Transverse colon (tissue), 4 donors: Measurements from ENCODE around the gene RHOT2. TPM values are rescaled to one million over a fixed set of nuclear protein-coding genes. Genes with fewer than 3 reads are reported as not detected.

Source experiments
- DNase-seq: peaks from one replicate; pipeline ENCODE4 v3.0.0-alpha.2; 2019
- H3K27ac ChIP-seq, 4 donors: fragments of 200-600 bp; sonication (generic); 2 replicates each; pipeline ENCODE4 v1.5.1; 2016 to 2018; ENCODE audit warnings: inconsistent platforms in 4 of 4
- H3K27me3 ChIP-seq: fragments of 200-600 bp; sonication (generic); 2 replicates; pipeline ENCODE4 v1.5.1; 2017; ENCODE audit warnings: inconsistent platforms
- H3K36me3 ChIP-seq, 4 donors: fragments of 200-600 bp; sonication (generic); 2 replicates each; pipeline ENCODE4 v1.5.1; 2017 to 2019; ENCODE audit warnings: inconsistent platforms in 4 of 4
- H3K4me1 ChIP-seq, 4 donors: fragments of 200-600 bp; sonication (generic); 2 replicates each; pipeline ENCODE4 v1.5.1; 2017 to 2020; ENCODE audit warnings: inconsistent platforms in 4 of 4
- H3K4me3 ChIP-seq, 4 donors: fragments of 200-600 bp; sonication (generic); 1 replicate in 1 of 4; 2 replicates in 3 of 4; pipeline versions ENCODE4 v1.5.1 to v1.6.1; 2017 to 2019; ENCODE audit warnings: inconsistent platforms in 4 of 4
- H3K9me3 ChIP-seq, 2 donors: fragments of 200-600 bp; sonication (generic); 2 replicates each; pipeline ENCODE4 v1.5.1; 2017 to 2019; ENCODE audit warnings: inconsistent platforms in 2 of 2
- CTCF ChIP-seq, 5 experiments: fragments of 200-600 bp in 3 of 5; fragments of 450-650 bp in 2 of 5; sonication (generic) in 3 of 5; IDR thresholded peaks; 1 replicate in 2 of 5; 2 replicates in 3 of 5; pipeline ENCODE4 v1.5.1; 2016 to 2017; ENCODE audit warnings: antibody characterized with exemption in 5 of 5, inconsistent platforms in 3 of 5, mild to moderate bottlenecking in 2 of 5, moderate library complexity in 1 of 5
- EP300 ChIP-seq: sonication (generic); formaldehyde crosslinking; IDR thresholded peaks from one replicate; pipeline ENCODE4 v1.6.1; 2017; ENCODE audit warnings: antibody characterized with exemption, low read depth
- POLR2A ChIP-seq: fragments of 450-650 bp; IDR thresholded peaks from one replicate; pipeline ENCODE4 v1.6.1; 2016; ENCODE audit warnings: antibody characterized with exemption, mild to moderate bottlenecking, moderate library complexity
- POLR2AphosphoS5 ChIP-seq, 3 donors: sonication (generic); formaldehyde crosslinking; IDR thresholded peaks; one replicate each; pipeline ENCODE4 v1.6.1; 2016; ENCODE audit warnings: antibody characterized with exemption in 3 of 3
- WGBS, 2 donors: methylation state at CpG; one replicate each; pipeline ENCODE4 v1.1.5; 2018; ENCODE audit warnings: low coverage in 1 of 2; 5-methylcytosine and 5-hydroxymethylcytosine counted together
- in situ Hi-C, 4 donors: fragments of 200-750 bp; cut with MboI; loops; one replicate each; pipeline versions ENCODE4 v1.15.0 to v1.15.1; 2017; ENCODE audit warnings: low sequenced_read_pairs in 3 of 4, low pct_ligation_motif_present in 1 of 4, low pct_unique_long_range_greater_than_20kb in 1 of 4
- intact Hi-C: fragments of 100-400 bp; cut with DNase I; formaldehyde crosslinking; loops from one replicate; pipeline ENCODE4 v1.15.1; 2023; ENCODE audit warnings: low total_unique reads
- total RNA-seq, 4 donors: library from RNA; depleted of rRNA; stranded (reverse); fragments of >200 nt; gene quantifications; one replicate each; pipeline ENCODE4 v1.1.0, GENCODE V29; 2016

RHOT2 gene
- total RNA-seq, 4 donors from 2014 or later, result 133 to 386 (median 259) TPM

- TF ChIP-seq CTCF (IDR thresholded peaks at IDR 0.05) (no peak), POLR2AphosphoS5 (IDR thresholded peaks at IDR 0.05) (no peak), POLR2A (no peak), EP300 (no peak)
- Histone ChIP-seq H3K36me3 (peaks cover 0 to 26% (median 5%) of the 10 kb centered on the region in 4 donors), H3K27ac (peak overlapping the region; percentile 89 to 94 (median 90)), H3K9me3 (no peaks in the 10 kb centered on the region), H3K27me3 (no peaks in the 10 kb centered on the region), H3K4me3 (peak overlapping the region; percentile 80 to 99 (median 88)), H3K4me1 (peaks cover 9 to 20% (median 15%) of the 10 kb centered on the region in 4 donors)
- intact Hi-C loops, result no loop called here
- 11% methylated on average over 24 of the region's 50 CpGs; no CpG with 5 or more reads in 1 of the 2 donors for WGBS, 2 donors
- DNase-seq, result no peak
- in situ Hi-C loops, result no loop called here
Observed at GRCh38 chr16:668519-669171, 713 bp downstream of the RHOT2 start.

GRCh38 chr16:669666-670065 lies 1.7 kb downstream of the RHOT2 start:
- peak overlapping the region in 1 of 4 donors; percentile 89 for H3K27ac ChIP-seq
- TF ChIP-seq EP300 (no peak), CTCF (IDR thresholded peaks at IDR 0.05) (no peak), POLR2AphosphoS5 (IDR thresholded peaks at IDR 0.05) (no peak), POLR2A (no peak)
- H3K27me3 ChIP-seq, result no peaks in the 10 kb centered on the region
- WGBS, 2 donors, result 94% methylated on average over 11 of the region's 13 CpGs; no CpG with 5 or more reads in 1 of the 2 donors
- peaks cover 0 to 26% (median 5%) of the 10 kb centered on the region in 4 donors for H3K36me3 ChIP-seq
- in situ Hi-C loops (no loop called here), intact Hi-C loops (no loop called here)
- no peak for DNase-seq
- H3K4me1 ChIP-seq, result peaks cover 9 to 25% (median 16%) of the 10 kb centered on the region in 4 donors
- H3K9me3 ChIP-seq, result no peaks in the 10 kb centered on the region
- H3K4me3 ChIP-seq, result no peak overlapping the region

GRCh38 chr16:670485-671352 lies 2.8 kb downstream of the RHOT2 start:
- H3K9me3 ChIP-seq, result no peaks in the 10 kb centered on the region
- no peak for DNase-seq
- intact Hi-C loops, result no loop called here
- no peaks in the 10 kb centered on the region for H3K27me3 ChIP-seq
- H3K36me3 ChIP-seq, result peaks cover 0 to 26% (median 5%) of the 10 kb centered on the region in 4 donors
- WGBS, 2 donors, result 82 to 91% methylated on average over 15 to 43 of the region's 52 CpGs
- in situ Hi-C loops, result no loop called here
- no peak overlapping the region for H3K27ac ChIP-seq
- H3K4me3 ChIP-seq, result no peak overlapping the region
- peaks cover 17 to 35% (median 24%) of the 10 kb centered on the region in 4 donors for H3K4me1 ChIP-seq
- TF ChIP-seq EP300 (no peak), POLR2AphosphoS5 (IDR thresholded peaks at IDR 0.05) (no peak), CTCF (IDR thresholded peaks at IDR 0.05) (no peak), POLR2A (no peak)
